H1 (cell line): ENCODE data around the gene TLR7. TPM values are rescaled to one million over a fixed set of nuclear protein-coding genes. Genes with fewer than 3 reads are reported as not detected.

ENCODE experiments used
- EP300 ChIP-seq, 2 experiments: IDR thresholded peaks; 1 replicate in 1 of 2; 2 replicates in 1 of 2; pipeline ENCODE4 v1.6.1; 2011 to 2012; ENCODE audit warnings: low read depth in 2 of 2, low read length in 2 of 2, mild to moderate bottlenecking in 2 of 2, borderline replicate concordance in 1 of 2, inconsistent platforms in 1 of 2, moderate library complexity in 1 of 2
- MAX ChIP-seq: IDR thresholded peaks from 2 replicates; pipeline ENCODE4 v1.6.1; 2012; ENCODE audit warnings: inconsistent platforms
- SUZ12 ChIP-seq: fragments of 200-600 bp; sonication (generic); IDR thresholded peaks from 2 replicates; pipeline ENCODE4 v1.6.1; 2012; ENCODE audit warnings: mild to moderate bottlenecking, inconsistent platforms, low read length, moderate library complexity, mixed read lengths
- polyA plus RNA-seq, 7 experiments: library from polyadenylated mRNA; depleted of rRNA in 3 of 7; stranded (reverse) in 5 of 7; unstranded in 2 of 7; fragments of >200 nt in 5 of 7; fragments of 200-250 nt in 2 of 7; gene quantifications; 1 replicate in 5 of 7; 2 replicates in 1 of 7; 4 replicates in 1 of 7; pipeline versions ENCODE4 v1.2.1 to v1.2.3, GENCODE V29; 2011 to 2013; ENCODE audit warnings: missing spikeins in 2 of 7, mixed read lengths in 2 of 7
- total RNA-seq: library from RNA; stranded (reverse); fragmentation: NEBNext Ultra II Directional; extraction: Animal tissue kit (Norgen Biotek cat#: 25700); gene quantifications from 2 replicates; pipeline ENCODE4 v1.2.1, GENCODE V29; 2021

TLR7 gene
- total and polyA plus RNA-seq, 2 of the 8 experiments (the other 6 are each of a cell fraction or from before 2014, with no cell fraction given), result 0.02 TPM; not detected in 1

DNA sequence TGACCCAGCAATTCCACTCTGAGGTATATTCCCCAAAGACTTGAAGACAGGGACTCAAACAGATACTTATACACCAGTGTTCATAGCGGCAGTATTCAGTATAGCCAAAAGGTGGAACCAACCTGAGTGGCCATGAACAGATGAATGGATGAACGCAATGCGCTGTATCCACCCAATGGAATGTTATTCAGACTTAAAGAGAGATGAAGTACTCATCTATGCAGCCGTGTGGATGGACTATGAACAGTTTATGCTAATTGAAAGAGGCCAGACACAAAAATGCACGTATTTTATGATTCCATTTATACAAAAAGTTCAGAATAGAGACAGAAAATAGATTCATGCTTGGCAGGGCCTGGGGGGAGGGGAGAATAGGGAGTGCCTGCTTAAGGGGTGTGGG lies 49.3 kb upstream of the TLR7 start (continued):
- TF ChIP-seq EP300 (IDR thresholded peaks at IDR 0.05; ENCODE audit: borderline replicate concordance in 1 of 2, low read depth in 2 of 2, low read length in 2 of 2) (no peak), MAX (no peak), SUZ12 (no peak)
